Right hindlimb (tissue), 1 donor: ENCODE measurements around the gene OSBPL1A.

Experiments
- DNase-seq: peaks from one replicate; pipeline ENCODE4 v3.0.0-alpha.2; 2018

The OSBPL1A gene

DNA sequence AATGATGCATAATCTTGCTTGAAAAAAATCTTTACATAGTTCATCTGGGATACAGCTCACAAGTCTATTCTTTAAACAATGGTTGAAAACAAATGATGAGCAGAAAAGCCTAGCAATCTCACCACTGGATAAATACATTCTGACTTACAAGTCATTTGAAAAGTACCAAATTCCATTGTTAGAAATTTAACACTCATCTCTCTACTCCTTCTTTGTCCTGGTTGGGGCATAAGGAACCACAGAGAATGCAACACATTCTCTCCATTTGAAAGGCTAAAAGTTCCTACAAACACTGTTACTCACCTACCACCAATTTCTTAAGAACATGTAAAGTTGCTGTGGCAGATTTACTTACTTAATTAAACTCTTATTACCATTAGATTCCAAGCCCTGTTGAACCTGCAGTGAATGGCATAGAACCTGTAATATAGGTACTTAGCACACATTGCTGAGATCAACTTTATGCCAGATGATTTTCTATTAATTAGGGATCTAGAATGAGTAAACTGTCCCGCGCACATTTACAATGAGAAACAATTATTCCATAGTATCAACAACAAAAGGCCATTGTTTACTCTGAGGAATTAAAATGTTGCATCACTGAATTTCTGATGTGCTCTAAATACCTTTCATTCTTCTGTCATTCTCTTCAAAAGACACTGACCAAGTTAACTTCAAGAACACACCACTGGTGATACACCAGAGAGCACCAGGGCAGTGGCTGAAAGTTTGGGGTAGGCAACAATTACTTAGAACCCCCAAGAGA, 189.2 kb downstream of the OSBPL1A start:
- no peak for DNase-seq

- DNase-seq, result no peak
Measured at GRCh38 chr18:24204904-24205303, 192.7 kb downstream of the OSBPL1A start.

DNA sequence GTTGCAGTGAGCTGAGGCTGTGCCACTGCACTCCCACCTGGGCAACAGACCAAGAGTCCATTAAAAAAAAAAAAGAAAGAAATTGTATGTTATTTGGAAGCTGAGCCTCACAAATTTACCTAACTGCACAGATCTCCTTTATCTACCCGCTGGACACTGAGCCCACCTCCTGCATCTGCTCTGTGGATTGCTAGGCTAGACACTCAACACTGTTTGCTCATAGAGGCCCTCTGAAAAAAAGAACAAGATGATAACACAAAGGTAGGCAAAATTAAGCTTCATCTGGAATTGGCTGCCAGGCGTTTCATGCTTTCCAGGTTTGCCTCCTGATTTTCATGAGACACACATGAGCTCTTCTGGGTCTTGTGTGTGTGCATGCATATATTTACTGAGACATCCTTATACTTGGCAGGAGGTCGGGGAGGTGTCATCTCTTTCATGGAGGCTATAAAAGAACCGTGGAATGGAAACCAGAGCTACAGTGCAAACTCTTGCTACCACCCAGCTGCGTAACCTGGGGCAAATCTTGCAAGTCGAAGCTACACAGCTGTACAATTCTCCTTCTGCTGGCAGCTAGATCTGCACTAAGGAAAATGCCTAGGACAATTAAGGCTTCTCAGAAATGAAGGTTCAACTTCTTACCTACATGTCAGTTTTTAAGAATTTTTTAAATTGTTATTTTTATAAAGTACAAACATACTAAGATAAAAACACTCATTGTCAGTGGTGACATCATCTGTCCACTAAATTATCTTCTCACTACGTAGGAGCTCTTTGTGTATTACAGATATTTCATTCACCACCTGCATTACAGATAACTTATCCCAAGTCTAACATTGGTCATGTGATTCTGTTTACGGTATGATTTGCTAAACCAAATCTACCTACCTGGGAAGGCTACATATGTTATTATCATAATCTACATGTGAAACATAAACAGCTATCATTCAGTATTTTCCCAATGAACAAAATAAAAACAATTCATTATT, 195.6 kb downstream of the OSBPL1A start:
- no peak for DNase-seq

- DNase-seq, result no peak
Measured at GRCh38 chr18:24200494-24201290, 196.9 kb downstream of the OSBPL1A start.

GRCh38 chr18:24199372-24199962, 198.2 kb downstream of the OSBPL1A start:
- DNase-seq, result no peak

DNA sequence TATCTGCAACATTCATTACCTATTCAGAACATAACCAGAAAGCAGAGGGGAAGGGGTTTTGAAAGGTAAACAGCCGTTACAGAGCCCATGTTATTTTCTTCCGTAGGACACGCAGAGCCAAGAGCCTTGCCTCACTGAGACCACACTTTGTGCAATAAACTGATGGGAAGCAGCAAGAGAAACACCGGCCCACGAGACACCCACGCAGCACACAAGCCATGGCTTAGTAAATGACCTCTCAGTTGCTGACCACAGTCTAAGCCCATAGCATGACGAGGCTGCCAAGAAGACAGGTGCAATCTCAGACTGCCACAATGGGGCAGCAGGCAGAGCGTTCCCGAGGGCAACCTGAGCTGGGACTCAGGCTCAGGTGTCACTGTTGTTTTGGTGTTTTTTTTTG, 199.2 kb downstream of the OSBPL1A start:
- no peak for DNase-seq

- DNase-seq, result no peak
Measured at GRCh38 chr18:24197412-24197811, 200.2 kb downstream of the OSBPL1A start.

GRCh38 chr18:24196764-24197163, 200.9 kb downstream of the OSBPL1A start:
- no peak for DNase-seq

- no peak for DNase-seq
Measured at GRCh38 chr18:24195296-24196053, 202.1 kb downstream of the OSBPL1A start.

DNA sequence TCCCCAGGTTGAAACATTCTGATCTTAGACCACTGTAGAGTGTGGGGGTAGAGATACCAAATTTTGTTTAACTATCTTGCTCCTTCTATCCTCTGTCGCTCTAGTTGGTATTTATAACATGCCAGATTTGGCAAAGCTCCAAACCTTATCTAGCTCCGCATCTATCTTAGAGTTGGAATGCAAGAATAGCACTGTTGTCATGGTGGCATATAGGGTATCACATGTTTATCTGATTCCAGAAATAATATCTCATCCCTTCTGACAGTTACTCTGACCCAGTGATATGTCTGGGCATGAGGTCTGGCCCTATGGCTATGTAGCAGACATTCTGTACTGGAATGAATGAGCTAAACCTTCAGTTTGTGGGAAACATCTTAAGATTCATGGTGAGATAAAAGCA, 207.0 kb downstream of the OSBPL1A start:
- DNase-seq, result no peak

DNA sequence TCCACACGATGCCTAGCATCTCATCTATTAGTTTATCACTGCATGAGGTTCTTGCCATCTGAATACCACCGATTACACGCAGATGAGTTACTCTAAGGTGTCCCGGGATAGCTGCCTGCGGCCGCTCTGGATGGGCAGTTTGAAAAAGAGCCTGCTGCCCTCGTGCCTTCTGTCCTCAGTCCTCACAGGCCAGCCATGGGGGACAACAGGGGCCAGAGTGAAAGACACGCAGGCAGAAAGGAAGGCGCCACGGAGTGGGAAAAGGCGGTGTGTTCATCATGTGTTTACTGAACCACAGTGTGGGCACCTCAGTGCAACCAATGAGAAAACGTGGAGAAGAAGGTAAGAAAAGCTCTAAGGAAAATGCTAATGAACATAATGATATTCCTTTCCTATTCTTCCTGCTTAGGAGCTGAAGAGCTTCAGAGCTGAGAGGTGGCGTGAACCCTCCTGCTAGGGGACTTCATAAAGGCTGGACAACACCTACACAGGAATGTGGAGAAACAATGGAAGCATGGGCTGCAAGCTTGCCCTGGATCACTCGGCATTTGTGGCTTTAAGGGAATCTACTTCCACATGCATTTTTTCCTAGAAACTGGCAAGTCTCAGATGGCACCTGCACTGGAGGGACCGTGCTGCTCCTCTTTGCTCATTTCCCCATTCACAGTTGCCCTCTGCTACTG, 207.8 kb downstream of the OSBPL1A start:
- no peak for DNase-seq

DNA sequence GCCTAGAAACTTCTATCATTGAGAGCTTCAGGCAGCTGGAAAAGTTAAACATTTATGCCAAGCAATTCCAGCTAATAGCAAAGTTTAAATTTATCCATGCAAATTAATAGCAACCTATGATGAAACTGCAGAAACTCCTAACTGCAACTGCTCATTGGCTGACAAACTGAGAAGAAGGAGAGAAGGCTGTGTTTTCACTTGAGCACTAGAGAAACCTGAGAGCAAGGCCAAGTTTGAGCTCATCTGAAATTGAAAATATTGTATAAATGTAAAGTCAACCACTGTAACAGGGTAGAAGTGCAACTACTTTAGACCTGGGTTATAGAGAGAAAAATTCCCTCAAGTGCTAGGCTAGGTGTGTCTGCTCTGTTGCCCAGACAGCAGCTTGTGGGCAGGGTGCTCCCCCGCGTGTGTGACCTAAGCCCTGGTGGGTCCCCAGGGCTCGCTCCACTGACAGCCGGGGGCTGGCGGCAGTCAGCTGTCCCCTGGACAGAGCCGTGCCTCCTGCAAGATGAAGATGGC, 208.6 kb downstream of the OSBPL1A start:
- no peak for DNase-seq

- no peak for DNase-seq
Measured at GRCh38 chr18:24188120-24188519, 209.5 kb downstream of the OSBPL1A start.

DNA sequence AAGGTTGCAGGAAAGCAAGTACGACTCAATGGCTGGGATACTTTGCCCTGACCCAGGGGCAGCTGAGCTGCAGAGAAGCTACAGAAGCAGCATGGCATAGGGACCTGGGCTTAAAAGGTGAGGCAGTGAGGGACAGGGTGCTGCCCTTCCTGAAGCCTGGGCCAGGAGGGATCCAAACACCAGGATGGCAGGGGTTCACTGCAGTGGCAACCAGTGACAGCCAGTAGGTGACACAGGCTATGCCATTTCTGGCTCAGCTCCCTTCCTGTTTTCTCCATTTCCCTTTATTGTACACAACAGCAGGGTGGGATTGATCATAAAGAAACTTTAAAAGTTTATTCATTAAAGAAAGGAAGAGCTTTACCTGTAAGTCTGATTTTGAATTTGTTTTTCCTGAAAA, 209.9 kb downstream of the OSBPL1A start:
- DNase-seq, result no peak

- no peak for DNase-seq
Measured at GRCh38 chr18:24187049-24187448, 210.6 kb downstream of the OSBPL1A start.

DNA sequence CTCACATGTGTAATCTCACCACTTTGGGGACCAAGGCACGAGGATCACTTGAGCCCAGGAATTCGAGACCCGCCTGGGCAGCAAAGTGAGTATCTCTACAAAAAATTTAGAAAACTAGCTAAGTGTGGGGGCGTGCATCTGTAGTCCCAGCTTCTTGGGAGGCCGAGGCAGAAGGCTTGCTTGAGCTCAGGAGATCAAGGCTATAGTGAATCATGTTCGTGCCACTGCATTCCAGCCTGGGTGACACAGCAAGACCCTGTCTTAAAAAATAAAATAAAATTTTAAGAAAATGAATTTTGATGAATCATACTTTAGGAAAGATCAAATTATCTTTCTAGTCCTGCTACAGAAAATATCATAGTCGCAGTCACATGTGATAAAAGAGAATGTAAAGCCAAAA, 211.8 kb downstream of the OSBPL1A start:
- no peak for DNase-seq

- no peak for DNase-seq
Measured at GRCh38 chr18:24181806-24182205, 215.8 kb downstream of the OSBPL1A start.

DNA sequence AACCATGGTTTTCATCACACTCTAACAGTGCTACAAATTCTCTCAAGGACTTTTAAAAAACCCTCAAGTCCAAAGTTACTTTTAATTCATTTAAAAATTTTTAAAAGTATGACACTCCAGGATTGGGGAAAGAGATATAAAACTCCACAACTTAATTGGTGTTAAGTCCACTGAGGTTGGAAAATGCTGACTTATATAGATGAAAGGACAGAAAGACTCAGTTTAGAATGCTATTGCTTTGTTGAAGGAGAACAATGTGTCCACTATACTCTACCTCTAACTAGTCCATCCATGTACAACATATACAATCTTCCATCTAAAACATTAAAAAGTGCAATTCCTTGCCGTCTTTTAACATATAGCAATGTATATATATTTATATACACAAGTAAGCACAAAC, 217.6 kb downstream of the OSBPL1A start:
- DNase-seq, result no peak

DNA sequence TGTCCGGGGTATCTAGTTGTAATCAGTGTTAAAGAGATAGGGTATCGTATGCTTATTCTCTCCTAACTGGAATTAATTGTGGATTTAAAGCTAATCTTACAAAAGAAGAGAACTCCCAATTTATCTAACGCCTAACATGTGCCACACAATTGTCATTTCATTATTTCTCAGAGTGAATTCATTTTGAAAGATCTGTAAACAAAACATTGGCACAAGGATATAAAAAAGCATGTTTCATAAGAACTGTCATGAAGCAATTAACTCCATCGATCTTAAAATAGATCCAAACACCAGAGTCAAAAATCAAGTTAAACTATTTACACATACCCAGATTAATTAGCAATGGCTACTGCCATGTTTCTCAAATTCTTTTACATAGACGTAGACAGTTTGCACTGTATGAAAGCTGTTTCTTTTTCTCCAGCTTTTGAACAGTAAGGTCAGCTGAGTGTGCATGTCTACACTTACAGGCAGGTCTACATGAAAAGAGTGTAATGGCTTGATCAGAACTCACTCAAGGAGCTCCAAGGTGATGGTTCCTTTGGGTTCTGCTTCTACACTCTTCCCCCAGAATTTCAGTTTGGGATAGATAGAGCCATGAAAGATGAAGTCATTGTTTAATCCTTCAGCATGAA, 220.0 kb downstream of the OSBPL1A start:
- DNase-seq, result no peak

DNA sequence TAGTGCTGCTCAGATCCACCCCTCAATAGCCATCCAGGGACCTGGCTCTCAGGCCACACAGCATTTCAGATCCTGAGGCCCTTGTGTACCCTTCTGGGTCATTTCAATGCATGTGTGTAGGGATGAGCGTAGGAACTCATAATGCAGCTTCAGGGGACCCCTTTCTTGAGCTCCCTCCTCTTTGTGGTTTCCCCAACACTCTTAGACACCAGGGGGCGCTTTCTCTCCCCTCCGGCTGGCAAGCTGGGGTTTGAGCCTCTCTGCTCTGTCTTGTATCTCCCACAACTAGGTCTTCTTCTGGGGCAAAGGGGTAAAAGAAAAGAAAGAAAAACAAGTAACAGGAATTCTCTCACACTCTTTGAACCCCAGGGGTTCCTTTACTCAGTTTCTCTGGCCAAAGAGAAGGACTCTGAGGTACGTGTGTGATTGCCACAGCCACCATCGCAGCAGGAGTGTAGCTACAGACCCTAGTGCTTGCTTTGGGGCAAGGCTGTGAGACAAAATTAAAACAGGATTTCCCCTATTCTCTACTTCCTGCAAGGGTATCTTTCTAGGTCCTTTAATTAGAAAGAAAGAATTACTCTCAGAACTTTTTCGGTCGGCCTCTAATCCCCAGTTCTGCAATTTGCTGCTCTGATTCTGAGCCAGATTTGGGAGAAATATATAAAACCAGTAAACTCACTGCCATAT, 220.8 kb downstream of the OSBPL1A start:
- DNase-seq, result peak; percentile 44
